H9 (cell line): ENCODE data around the gene OR6C65. TPM values are rescaled to one million over a fixed set of nuclear protein-coding genes. Genes with fewer than 3 reads are reported as not detected.
A peak's percentile ranks its signal among the peaks of the same experiment; 100 is the strongest.
"Not testable (repeated sequence)": the region's sequence is repeated elsewhere in the genome, so short reads cannot be mapped to it uniquely, and the experiment has no call there.

ENCODE experiments used
- DNase-seq: peaks from one replicate; pipeline ENCODE4 v3.0.0-alpha.2; 2017
- H2AFZ ChIP-seq: one replicate; pipeline ENCODE4 v1.6.1; 2013; ENCODE audit warnings: mild to moderate bottlenecking, low read length, control low read depth, moderate library complexity
- H2AK5ac ChIP-seq: 2 replicates; pipeline ENCODE4 v1.6.1; 2013; ENCODE audit warnings: low read length, control low read depth, mixed read lengths; ENCODE audit not compliant: insufficient read length
- H2BK120ac ChIP-seq: one replicate; pipeline ENCODE4 v1.6.1; 2013; ENCODE audit warnings: low read depth, mild to moderate bottlenecking, low read length, control low read depth, inconsistent platforms; ENCODE audit not compliant: poor library complexity, severe bottlenecking
- H2BK12ac ChIP-seq: 2 replicates; pipeline ENCODE4 v1.6.1; 2013; ENCODE audit warnings: low read length, control low read depth, mixed read lengths, low read depth; ENCODE audit not compliant: insufficient read length
- H2BK15ac ChIP-seq: 2 replicates; pipeline ENCODE4 v1.6.1; 2013; ENCODE audit warnings: low read depth, low read length, control low read depth
- H2BK20ac ChIP-seq: one replicate; pipeline ENCODE4 v1.6.1; 2013; ENCODE audit warnings: low read depth, mild to moderate bottlenecking, low read length, control low read depth, inconsistent platforms; ENCODE audit not compliant: poor library complexity, severe bottlenecking
- H2BK5ac ChIP-seq: 2 replicates; pipeline ENCODE4 v1.6.1; 2013; ENCODE audit warnings: low read length, control low read depth, mixed read lengths; ENCODE audit not compliant: insufficient read length
- H3K14ac ChIP-seq: 2 replicates; pipeline ENCODE4 v1.6.1; 2013; ENCODE audit warnings: low read length, control low read depth; ENCODE audit not compliant: insufficient read depth
- H3K18ac ChIP-seq: 2 replicates; pipeline ENCODE4 v1.6.1; 2013; ENCODE audit warnings: low read depth, mild to moderate bottlenecking, mixed read lengths, low read length, control low read depth; ENCODE audit not compliant: insufficient read length
- H3K23ac ChIP-seq: 2 replicates; pipeline ENCODE4 v1.6.1; 2013; ENCODE audit warnings: low read length, control low read depth, mixed read lengths, low read depth; ENCODE audit not compliant: insufficient read length
- H3K23me2 ChIP-seq: 2 replicates; pipeline ENCODE4 v1.6.1; 2013; ENCODE audit warnings: low read depth, mild to moderate bottlenecking, mixed read lengths, low read length, control low read depth; ENCODE audit not compliant: insufficient read length, poor library complexity, severe bottlenecking
- H3K27ac ChIP-seq: 2 replicates; pipeline ENCODE4 v1.5.1; 2013; ENCODE audit warnings: low read length, control low read depth, mixed read lengths, low read depth; ENCODE audit not compliant: insufficient read length
- H3K27me3 ChIP-seq: 2 replicates; pipeline ENCODE4 v1.6.1; 2013; ENCODE audit warnings: low read length, control low read depth, inconsistent platforms; ENCODE audit not compliant: insufficient read depth
- H3K4ac ChIP-seq: 2 replicates; pipeline ENCODE4 v1.6.1; 2013; ENCODE audit warnings: low read depth, mild to moderate bottlenecking, control low read depth, inconsistent platforms, low read length, moderate library complexity
- H3K4me1 ChIP-seq: 2 replicates; pipeline ENCODE4 v1.6.1; 2013; ENCODE audit warnings: low read length, control low read depth, inconsistent platforms; ENCODE audit not compliant: insufficient read depth
- H3K4me2 ChIP-seq: 2 replicates; pipeline ENCODE4 v1.6.1; 2013; ENCODE audit warnings: low read length, control low read depth, mixed read lengths; ENCODE audit not compliant: insufficient read length, insufficient read depth
- H3K56ac ChIP-seq: 2 replicates; pipeline ENCODE4 v1.6.1; 2013; ENCODE audit warnings: low read depth, mild to moderate bottlenecking, mixed read lengths, low read length, control low read depth; ENCODE audit not compliant: insufficient read length
- H3K79me1 ChIP-seq: 2 replicates; pipeline ENCODE4 v1.6.1; 2013; ENCODE audit warnings: low read depth, mild to moderate bottlenecking, moderate library complexity, low read length, control low read depth, inconsistent platforms; ENCODE audit not compliant: insufficient read depth, poor library complexity, severe bottlenecking
- H3K79me2 ChIP-seq: 2 replicates; pipeline ENCODE4 v1.6.1; 2013; ENCODE audit warnings: low read length, control low read depth, inconsistent platforms; ENCODE audit not compliant: insufficient read depth
- H3K9ac ChIP-seq: 2 replicates; pipeline ENCODE4 v1.6.1; 2013; ENCODE audit warnings: low read length, control low read depth, mixed read lengths; ENCODE audit not compliant: insufficient read length; ENCODE audit errors: extremely low read depth
- H3K9me3 ChIP-seq: one replicate; pipeline ENCODE4 v1.6.1; 2013; ENCODE audit warnings: low read depth, low read length, inconsistent platforms; ENCODE audit not compliant: control insufficient read depth
- H3T11ph ChIP-seq: one replicate; pipeline ENCODE4 v1.6.1; 2013; ENCODE audit warnings: mild to moderate bottlenecking, low read length, control low read depth, inconsistent platforms
- H4K20me1 ChIP-seq: one replicate; pipeline ENCODE4 v1.6.1; 2013; ENCODE audit not compliant: control insufficient read depth, insufficient read length, insufficient read depth
- H4K5ac ChIP-seq: 2 replicates; pipeline ENCODE4 v1.6.1; 2013; ENCODE audit warnings: low read depth, mild to moderate bottlenecking, mixed read lengths, low read length, control low read depth; ENCODE audit not compliant: insufficient read length
- H4K8ac ChIP-seq: replicated peaks from 2 replicates; pipeline ENCODE4 v1.6.1; 2013; ENCODE audit warnings: low read length, control low read depth, mixed read lengths, low read depth; ENCODE audit not compliant: insufficient read length
- H4K91ac ChIP-seq: 2 replicates; pipeline ENCODE4 v1.6.1; 2013; ENCODE audit warnings: low read depth, mild to moderate bottlenecking, moderate library complexity, mixed read lengths, low read length, control low read depth; ENCODE audit not compliant: insufficient read length
- H3K27ac Mint-ChIP-seq, 3 experiments: 2 replicates in 2 of 3; 3 replicates in 1 of 3; pipeline ENCODE4 v1.8.0; 2020 to 2021; ENCODE audit warnings: mixed read lengths in 3 of 3, mild to moderate bottlenecking in 1 of 3, moderate library complexity in 1 of 3
- H3K27me3 Mint-ChIP-seq: 2 replicates; pipeline ENCODE4 v1.8.0; 2021; ENCODE audit warnings: low read depth, mild to moderate bottlenecking, moderate library complexity, mixed read lengths
- H3K36me3 Mint-ChIP-seq, 3 experiments: 2 replicates in 2 of 3; 3 replicates in 1 of 3; pipeline ENCODE4 v1.8.0; 2020 to 2021; ENCODE audit warnings: low read depth in 3 of 3, mixed read lengths in 3 of 3; ENCODE audit not compliant: insufficient read depth in 1 of 3
- H3K4me1 Mint-ChIP-seq, 2 experiments: 2 replicates each; pipeline ENCODE4 v1.8.0; 2020; ENCODE audit warnings: mixed read lengths in 2 of 2
- H3K4me3 Mint-ChIP-seq, 2 experiments: 2 replicates in 1 of 2; 3 replicates in 1 of 2; pipeline ENCODE4 v1.8.0; 2020 to 2021; ENCODE audit warnings: mild to moderate bottlenecking in 2 of 2, mixed read lengths in 2 of 2, moderate library complexity in 1 of 2
- H3K9me3 Mint-ChIP-seq, 2 experiments: 2 replicates in 1 of 2; 3 replicates in 1 of 2; pipeline ENCODE4 v1.8.0; 2020; ENCODE audit warnings: mild to moderate bottlenecking in 2 of 2, mixed read lengths in 2 of 2, moderate library complexity in 1 of 2
- WGBS: extraction: QIAGEN DNeasy Blood & Tissue Kit; methylation state at CpG from one replicate; pipeline ENCODE4 v1.1.7; 2013; ENCODE audit warnings: missing lambda C conversion rate, low lambda C conversion rate, mixed read lengths; ENCODE audit not compliant: insufficient read length; ENCODE audit errors: extremely low coverage; 5-methylcytosine and 5-hydroxymethylcytosine counted together
- long read RNA-seq: library from polyadenylated mRNA; unstranded; transcript quantifications from one replicate; pipeline ENCODE4 v2.0.0, GENCODE V29; 2020
- total RNA-seq: library from RNA; stranded (reverse); gene quantifications from 2 replicates; pipeline ENCODE4 v1.2.1, GENCODE V29; 2021
- TF ChIP-seq, protein P1 (sequence below): fragments of 200-600 bp; sonication (generic); conservative IDR thresholded peaks from 3 replicates; pipeline ENCODE4 v1.8.0; 2021; ENCODE audit warnings: antibody characterized with exemption, mild to moderate bottlenecking

OR6C65 gene
- not detected in 2 replicates for total RNA-seq
- long read RNA-seq, result 0 reads

DNA sequence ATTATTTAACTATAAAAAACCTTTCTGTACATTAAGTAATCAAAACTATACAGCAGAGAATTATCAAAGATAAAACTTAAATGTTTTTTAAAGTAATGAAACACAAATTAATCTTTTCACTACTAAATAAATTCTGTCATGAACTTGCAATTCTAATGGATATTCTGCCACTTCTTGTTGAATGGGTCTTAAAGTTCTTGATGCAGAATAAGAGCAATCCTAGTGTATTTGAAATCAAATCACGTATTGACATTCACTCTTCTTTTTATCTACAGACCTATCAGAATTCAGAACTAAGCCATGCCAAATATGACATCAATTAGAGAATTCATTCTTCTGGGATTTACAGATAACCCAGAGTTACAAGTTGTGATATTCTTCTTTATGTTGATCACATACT lies at the start of gene OR6C65:
Gene OR6C65, plus strand, starts transcription at position 301 of the 400 bp plus-strand sequence. Its CDS starts 0 bp downstream, at position 301.
- H2BK12ac ChIP-seq, result no peak within 1 kb of the TSS
- H3K79me2 ChIP-seq, result no peaks in the 10 kb centered on the region
- H3K18ac ChIP-seq, result no peak within 1 kb of the TSS
- no peaks in the 10 kb centered on the region for H3K4me1 Mint-ChIP-seq
- no peaks in the 10 kb centered on the region for H3K36me3 Mint-ChIP-seq
- TF ChIP-seq, protein P1, sequence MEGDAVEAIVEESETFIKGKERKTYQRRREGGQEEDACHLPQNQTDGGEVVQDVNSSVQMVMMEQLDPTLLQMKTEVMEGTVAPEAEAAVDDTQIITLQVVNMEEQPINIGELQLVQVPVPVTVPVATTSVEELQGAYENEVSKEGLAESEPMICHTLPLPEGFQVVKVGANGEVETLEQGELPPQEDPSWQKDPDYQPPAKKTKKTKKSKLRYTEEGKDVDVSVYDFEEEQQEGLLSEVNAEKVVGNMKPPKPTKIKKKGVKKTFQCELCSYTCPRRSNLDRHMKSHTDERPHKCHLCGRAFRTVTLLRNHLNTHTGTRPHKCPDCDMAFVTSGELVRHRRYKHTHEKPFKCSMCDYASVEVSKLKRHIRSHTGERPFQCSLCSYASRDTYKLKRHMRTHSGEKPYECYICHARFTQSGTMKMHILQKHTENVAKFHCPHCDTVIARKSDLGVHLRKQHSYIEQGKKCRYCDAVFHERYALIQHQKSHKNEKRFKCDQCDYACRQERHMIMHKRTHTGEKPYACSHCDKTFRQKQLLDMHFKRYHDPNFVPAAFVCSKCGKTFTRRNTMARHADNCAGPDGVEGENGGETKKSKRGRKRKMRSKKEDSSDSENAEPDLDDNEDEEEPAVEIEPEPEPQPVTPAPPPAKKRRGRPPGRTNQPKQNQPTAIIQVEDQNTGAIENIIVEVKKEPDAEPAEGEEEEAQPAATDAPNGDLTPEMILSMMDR, result no peak
- H3K4me3 Mint-ChIP-seq, result no peak within 1 kb of the TSS
- no peak within 1 kb of the TSS for H3K4ac ChIP-seq
- WGBS, result no CpG with 5 or more reads among the region's 1 CpG
- no peak within 1 kb of the TSS for H2AK5ac ChIP-seq
- H4K8ac ChIP-seq, result no peak within 1 kb of the TSS
- no peak within 1 kb of the TSS for H3T11ph ChIP-seq
- no peaks in the 10 kb centered on the region for H3K9me3 ChIP-seq
- no peak within 1 kb of the TSS for H2BK20ac ChIP-seq
- no peak within 1 kb of the TSS for H2BK15ac ChIP-seq
- no peak within 1 kb of the TSS for H4K91ac ChIP-seq
- H3K9ac ChIP-seq, result no peak within 1 kb of the TSS
- H3K23ac ChIP-seq, result no peak within 1 kb of the TSS
- no peaks in the 10 kb centered on the region for H4K20me1 ChIP-seq
- H3K14ac ChIP-seq, result no peak within 1 kb of the TSS
- no peaks in the 10 kb centered on the region for H3K27me3 Mint-ChIP-seq
- H2AFZ ChIP-seq, result no peak within 1 kb of the TSS
- no peak within 1 kb of the TSS for H3K56ac ChIP-seq
- no peaks in the 10 kb centered on the region; a peak in 1 of 5 replicates for H3K9me3 Mint-ChIP-seq
- DNase-seq, result no peak
- H3K27ac ChIP-seq, result no peak within 1 kb of the TSS
- H2BK120ac ChIP-seq, result no peak within 1 kb of the TSS
- H3K4me2 ChIP-seq, result no peak within 1 kb of the TSS
- H3K4me1 ChIP-seq, result no peaks in the 10 kb centered on the region
- H3K27me3 ChIP-seq, result no peaks in the 10 kb centered on the region
- no peaks in the 10 kb centered on the region for H3K23me2 ChIP-seq
- H2BK5ac ChIP-seq, result no peak within 1 kb of the TSS
- no peaks in the 10 kb centered on the region for H3K79me1 ChIP-seq
- H4K5ac ChIP-seq, result no peak within 1 kb of the TSS
- no peak within 1 kb of the TSS for H3K27ac Mint-ChIP-seq

DNA sequence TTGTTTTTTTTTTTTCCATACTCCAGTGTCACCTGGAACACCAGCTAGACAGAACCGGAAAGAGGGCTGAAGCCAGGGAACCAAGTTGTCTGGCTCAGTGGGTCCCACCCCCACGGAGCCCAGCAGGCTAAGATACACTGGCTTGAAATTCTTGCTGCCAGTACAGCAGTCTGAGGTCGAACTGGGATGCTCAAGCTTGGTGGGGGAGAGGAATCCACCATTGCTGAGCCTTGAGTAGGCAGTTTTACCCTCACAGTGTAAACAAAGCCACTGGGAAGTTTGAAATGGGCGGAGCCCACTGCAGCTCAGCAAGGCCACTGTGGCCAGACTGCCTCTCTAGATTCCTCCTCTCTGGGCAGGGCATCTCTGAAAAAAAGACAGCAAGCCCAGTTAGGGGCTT lies 45.0 kb upstream of the OR6C65 start:
- H3K4me1 ChIP-seq, H3K27me3 ChIP-seq: not testable (repeated sequence)
- WGBS, result no CpG with 5 or more reads among the region's 4 CpGs

More for the DNA sequence above, 45.0 kb upstream of the OR6C65 start:
- H3K79me1 ChIP-seq, H3K23ac ChIP-seq, H4K20me1 ChIP-seq, H2BK15ac ChIP-seq, H3K56ac ChIP-seq, H3K14ac ChIP-seq, H4K5ac ChIP-seq, H3K4me2 ChIP-seq, H3K23me2 ChIP-seq, H2BK5ac ChIP-seq, H2AFZ ChIP-seq, H3K79me2 ChIP-seq, H2BK12ac ChIP-seq, H4K91ac ChIP-seq, H4K8ac ChIP-seq, H3K9me3 ChIP-seq, H3T11ph ChIP-seq, H3K4ac ChIP-seq, H2AK5ac ChIP-seq, H3K9ac ChIP-seq, H2BK20ac ChIP-seq, H3K27ac ChIP-seq, H2BK120ac ChIP-seq, H3K18ac ChIP-seq, H3K27me3 Mint-ChIP-seq: not testable (repeated sequence)
- H3K27ac Mint-ChIP-seq, result peak overlapping the region; percentile 65 to 92 (median 84); a peak in 3 of 7 replicates
- DNase-seq, result peak; percentile 59
- peak overlapping the region in 1 of 2 experiments; percentile 55; a peak in 2 of 5 replicates for H3K4me3 Mint-ChIP-seq
- peaks cover 10% of the 10 kb centered on the region in 2 experiments for H3K9me3 Mint-ChIP-seq
- peaks cover 0 to 12% (median 8%) of the 10 kb centered on the region in 3 experiments; a peak in 4 of 7 replicates for H3K36me3 Mint-ChIP-seq
- peaks cover 18 to 23% of the 10 kb centered on the region in 2 experiments for H3K4me1 Mint-ChIP-seq
